Ammon's horn (tissue), 1 donor: ENCODE measurements around the gene PAM16.

Source experiments
- DNase-seq: peaks from one replicate; pipeline ENCODE4 v3.0.0-alpha.2; 2016; ENCODE audit warnings: low spot score

Gene PAM16

DNA sequence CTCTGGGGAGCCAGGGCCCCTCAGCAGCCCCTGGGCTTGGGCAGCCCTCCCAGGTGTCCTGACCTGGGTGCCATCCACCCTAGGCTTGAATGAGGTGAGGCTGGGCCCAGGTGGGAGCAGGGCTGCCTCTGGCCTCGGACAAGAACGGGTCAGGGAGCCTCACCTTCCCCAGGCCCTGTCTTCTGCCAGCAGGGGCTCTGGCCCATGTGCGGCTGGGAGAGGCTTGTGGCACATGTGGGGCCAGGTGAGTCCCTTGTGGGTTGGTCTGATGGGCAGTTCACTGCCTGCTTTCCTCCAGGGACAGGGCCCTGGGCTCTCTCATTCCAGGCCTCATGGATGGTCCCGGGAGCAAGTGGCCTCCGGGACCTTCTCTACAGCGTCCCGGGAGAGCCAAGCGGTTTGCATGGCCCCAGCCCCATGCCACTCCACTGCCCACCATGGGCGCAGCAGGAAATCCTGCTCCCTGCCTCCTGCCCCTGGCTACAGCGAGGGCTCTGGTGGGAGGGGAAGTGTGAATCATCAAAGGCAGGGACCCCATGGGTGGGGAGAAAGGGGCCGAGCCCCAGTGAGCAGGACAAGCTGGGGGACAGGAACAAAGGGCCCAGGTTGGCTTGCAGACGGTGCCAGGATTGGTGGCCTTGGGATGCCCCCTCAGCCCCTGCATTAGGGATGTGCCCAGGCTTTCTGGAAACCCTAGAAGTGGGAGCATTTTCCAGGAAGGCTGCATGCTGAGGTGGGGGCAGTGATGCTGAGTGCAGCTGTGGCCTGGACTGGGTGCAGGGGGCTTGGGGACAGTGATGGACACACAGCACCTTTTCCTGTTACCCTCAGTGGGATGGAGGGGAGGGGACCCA is 32.7 kb upstream of the PAM16 start:
- no peak for DNase-seq

DNA sequence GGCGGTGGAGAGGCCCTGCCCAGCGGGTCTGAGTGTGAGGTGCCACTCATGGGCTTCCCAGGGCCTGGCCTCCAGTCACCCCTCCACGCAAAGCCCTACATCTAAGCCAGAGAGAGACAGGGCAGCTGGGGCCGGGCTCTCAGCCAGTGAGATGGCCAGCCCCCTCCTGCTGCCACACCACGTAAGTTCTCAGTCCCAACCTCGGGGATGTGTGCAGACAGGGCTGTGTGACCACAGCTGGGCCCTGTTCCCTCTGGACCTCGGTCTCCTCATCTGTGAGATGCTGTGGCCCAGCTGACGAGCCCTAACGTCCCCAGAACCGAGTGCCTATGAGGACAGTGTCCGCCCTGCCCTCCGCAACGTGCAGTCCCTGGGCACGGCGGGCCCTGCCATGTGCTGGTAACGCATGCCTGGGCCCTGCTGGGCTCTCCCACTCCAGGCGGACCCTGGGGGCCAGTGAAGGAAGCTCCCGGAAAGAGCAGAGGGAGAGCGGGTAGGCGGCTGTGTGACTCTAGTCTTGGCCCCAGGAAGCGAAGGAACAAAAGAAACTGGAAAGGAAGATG is 31.8 kb upstream of the PAM16 start:
- no peak for DNase-seq

DNA sequence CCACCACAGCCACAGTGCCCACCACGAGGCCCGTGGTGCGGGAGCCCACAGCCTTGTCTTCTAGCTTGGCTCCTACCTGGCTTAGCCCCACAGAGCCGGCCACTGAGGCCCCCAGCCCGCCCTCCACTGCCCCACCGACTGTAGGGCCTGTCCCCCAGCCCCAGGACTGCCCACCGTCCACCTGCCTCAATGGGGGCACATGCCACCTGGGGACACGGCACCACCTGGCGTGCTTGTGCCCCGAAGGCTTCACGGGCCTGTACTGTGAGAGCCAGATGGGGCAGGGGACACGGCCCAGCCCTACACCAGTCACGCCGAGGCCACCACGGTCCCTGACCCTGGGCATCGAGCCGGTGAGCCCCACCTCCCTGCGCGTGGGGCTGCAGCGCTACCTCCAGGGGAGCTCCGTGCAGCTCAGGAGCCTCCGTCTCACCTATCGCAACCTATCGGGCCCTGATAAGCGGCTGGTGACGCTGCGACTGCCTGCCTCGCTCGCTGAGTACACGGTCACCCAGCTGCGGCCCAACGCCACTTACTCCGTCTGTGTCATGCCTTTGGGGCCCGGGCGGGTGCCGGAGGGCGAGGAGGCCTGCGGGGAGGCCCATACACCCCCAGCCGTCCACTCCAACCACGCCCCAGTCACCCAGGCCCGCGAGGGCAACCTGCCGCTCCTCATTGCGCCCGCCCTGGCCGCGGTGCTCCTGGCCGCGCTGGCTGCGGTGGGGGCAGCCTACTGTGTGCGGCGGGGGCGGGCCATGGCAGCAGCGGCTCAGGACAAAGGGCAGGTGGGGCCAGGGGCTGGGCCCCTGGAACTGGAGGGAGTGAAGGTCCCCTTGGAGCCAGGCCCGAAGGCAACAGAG is 31.0 kb upstream of the PAM16 start:
- no peak for DNase-seq

DNA sequence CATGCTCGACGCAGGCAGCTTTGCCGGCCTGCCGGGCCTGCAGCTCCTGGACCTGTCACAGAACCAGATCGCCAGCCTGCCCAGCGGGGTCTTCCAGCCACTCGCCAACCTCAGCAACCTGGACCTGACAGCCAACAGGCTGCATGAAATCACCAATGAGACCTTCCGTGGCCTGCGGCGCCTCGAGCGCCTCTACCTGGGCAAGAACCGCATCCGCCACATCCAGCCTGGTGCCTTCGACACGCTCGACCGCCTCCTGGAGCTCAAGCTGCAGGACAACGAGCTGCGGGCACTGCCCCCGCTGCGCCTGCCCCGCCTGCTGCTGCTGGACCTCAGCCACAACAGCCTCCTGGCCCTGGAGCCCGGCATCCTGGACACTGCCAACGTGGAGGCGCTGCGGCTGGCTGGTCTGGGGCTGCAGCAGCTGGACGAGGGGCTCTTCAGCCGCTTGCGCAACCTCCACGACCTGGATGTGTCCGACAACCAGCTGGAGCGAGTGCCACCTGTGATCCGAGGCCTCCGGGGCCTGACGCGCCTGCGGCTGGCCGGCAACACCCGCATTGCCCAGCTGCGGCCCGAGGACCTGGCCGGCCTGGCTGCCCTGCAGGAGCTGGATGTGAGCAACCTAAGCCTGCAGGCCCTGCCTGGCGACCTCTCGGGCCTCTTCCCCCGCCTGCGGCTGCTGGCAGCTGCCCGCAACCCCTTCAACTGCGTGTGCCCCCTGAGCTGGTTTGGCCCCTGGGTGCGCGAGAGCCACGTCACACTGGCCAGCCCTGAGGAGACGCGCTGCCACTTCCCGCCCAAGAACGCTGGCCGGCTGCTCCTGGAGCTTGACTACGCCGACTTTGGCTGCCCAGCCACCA is 30.2 kb upstream of the PAM16 start:
- DNase-seq: peak; percentile 77

DNA sequence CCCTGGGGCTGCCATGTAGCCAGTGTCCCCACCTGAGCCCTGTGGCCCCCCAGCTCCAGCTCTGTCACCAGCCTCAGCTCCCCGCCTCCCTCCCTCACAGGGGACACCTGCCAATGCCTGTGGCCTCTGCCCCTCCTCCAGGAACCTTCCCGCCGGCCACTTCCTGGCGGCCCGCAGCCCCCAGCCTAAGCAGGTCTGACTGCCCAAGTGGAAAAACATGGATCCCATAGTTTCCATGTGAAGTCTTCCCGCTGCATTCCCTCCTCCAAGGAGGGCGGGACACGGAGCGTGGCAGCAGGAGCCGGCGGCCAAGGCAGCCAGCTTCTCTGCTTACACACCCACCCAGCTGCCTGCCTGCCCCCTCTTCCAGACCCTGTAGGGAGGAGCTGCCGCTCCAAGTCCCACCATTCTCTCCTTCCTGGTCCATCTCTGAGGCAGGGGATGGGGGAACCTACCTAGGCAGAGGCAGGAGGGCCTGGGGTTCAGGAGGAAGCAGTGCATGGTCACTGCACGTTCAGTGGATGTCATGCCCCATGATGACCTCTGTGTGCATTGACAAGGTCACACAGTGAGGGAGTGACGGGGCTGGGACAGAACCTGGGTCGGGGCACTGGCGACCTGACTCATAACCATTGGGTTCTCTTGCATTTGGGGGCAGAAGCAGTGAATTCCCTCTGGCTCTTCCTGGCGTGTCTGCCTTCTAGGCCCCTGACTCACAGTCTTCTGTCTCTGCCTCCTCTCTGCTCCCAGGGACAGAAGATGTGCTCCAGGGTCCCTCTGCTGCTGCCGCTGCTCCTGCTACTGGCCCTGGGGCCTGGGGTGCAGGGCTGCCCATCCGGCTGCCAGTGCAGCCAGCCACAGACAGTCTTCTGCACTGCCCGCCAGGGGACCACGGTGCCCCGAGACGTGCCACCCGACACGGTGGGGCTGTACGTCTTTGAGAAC is 29.3 kb upstream of the PAM16 start:
- DNase-seq: no peak

DNA sequence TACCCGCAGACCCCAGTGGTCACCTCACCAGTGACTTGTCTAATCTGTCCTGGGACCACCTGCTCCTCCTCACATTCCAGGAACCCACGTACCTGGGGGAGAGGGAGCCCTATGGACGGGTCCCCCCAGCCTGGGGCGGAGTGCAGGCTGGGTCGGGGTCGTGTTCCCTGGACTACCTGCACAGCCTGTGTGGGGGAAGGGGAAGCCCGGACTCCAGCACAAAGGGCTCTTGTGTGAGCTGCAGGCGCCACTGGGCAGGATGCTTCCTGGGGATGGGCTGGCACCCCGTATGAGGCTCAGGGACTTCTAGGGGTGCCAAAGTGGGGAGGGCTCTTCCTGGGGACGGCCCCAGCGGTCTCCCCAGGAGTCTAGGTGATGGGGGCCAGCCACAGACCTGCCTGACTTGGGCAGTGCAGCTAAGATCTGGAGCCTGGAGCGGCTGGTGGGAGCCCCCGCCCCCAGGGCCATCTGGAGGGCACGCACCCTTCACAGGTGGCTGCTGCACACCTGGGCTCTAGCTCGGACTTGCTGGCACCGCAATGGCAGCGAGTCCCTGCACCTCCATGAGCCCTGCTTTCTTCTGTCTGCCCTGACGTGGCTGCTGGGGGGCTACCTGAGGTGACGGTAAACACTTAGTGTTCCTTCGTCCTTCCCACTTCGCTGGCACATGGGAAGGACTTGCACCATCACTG is 28.0 kb upstream of the PAM16 start:
- DNase-seq: no peak

DNA sequence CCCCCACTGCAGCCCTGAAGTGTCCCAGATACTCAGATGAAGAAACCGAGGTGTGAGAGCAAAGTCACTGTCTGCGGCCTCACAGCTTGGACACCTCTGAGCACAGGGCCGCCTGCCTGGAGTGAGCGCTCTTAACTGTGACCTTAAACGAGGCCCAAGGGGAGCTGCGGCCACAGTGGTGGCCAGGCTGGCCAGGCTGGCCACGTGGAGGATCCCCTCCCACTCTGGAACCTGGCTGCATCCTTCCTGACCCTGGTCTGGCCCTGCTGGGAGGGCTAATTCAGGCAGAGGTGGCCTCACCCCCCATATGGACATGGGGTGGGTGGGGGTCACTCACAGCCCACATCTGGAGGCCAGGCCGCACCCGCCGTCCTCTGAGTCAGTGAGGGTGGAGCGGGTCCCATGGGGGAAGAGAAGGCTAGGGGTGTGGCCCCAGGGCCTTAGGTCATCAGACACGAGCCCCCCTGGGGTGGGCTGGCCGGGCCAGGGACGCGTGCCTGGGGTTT is 27.1 kb upstream of the PAM16 start:
- no peak for DNase-seq

DNA sequence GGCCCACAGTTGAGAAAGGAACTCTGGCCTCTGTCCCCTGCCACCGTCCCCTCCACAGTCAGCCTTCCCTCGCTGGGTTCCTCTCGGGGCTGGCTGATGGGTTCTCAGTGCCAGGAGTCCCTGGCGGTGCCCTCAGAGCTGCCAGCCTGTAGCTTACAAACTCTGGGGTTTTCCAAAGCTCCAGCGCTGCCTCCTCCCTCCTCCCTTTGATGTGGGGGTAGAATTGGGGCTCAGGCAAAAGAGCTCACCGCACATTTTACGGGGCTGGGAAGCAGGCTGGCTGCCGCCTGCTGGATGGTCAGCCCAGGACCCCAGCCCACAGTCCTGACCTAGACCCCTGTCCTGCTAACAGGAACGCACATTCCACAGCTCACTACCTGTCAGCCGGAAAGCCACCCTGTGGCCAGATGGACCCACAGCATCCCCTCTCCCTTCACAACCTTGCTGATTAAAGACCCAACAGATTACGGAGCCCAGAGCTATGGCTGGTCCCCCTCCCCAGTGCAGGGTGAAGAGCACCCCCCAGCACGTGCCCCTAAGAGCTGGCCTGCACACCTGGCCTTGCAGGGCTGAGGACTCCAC is 26.5 kb upstream of the PAM16 start:
- DNase-seq: peak; percentile 40

DNA sequence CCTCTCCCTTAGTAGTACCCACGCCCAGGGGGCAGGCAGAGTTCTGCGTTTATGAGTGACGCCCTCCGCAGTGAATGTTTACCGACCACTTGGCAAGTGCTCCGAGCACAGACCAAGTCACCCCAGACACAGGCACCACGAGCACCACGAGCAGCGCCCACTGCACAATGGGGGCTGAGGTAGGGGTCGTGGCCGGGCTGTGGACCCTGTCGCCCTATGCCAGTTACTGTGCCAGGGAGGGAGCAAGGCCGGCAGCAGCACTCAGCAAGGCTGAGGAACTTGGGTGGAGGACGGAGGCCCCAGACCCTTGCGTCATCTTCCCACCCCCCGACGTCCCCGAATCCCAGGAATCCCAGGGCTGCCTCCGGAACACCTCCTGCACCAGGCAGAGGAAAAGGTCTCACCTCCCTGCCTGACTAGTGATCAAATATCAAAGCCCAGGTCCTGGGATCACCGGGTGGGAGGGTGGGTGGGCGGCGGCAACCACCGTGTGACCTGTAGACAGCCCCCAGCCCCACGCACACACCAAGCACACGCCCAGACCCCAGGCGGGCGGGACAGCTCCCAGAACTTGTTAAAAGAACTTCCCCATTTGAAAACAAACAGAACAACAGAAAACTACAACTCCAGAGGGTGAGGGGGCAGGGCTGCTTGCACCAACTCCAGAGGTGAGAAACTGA is 25.9 kb upstream of the PAM16 start:
- DNase-seq: no peak

DNA sequence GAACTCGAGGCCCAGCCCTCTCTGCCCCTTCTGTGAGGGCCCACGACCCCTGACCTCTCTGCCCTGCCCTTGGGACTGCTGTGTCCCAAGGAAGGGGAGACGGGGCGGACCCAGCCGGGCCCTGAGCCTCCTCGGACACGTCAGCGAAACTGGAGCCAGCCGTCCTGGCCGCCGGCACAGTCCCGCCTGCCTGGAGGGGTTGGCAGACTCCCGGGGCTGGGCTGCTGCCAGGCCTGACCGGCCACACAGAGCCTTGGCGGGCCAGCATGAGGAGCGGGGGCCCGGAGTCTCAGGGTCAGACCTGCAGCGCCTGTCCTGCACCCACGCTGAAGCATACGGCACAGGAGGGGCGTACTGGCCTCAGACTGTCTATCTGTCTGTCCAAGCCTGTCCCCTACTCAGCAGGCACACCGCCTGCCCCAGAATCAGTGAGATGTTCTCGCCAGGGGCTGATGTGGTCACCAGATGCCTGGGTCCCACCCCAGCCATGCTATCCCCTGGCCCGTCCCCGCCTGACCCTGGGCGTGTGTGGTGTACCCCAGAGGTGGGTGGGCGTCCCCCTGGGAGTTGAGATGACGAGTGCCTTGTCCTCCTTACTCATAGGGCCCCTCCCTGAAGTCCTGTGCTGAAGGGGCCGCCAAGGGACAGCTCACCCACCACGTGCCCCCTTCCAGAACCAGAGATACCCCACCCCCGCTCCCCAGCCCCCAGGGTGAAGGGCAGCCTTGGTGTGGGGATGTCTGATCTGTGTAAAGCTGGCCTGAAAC is 25.2 kb upstream of the PAM16 start:
- peak; percentile 84 for DNase-seq

DNA sequence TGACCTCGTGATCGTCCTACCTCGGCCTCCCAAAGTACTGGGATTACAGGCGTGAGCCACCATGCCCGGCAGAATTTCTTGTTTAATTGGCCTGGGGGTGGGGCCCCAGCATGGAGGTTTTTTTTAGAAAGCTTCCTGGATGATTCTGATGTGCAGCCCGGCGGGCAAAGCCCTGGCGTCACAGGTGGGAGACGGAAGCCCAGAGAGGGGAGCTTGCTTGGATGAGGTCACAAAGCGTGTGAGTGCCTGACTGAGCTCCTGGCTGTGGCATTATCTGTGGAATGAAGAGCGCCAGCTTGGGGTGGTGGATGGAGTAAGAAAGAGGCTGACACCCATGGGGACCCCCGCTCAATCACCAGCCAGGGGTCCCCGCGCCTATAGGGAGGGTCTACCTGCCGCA is 24.6 kb upstream of the PAM16 start:
- no peak for DNase-seq

DNA sequence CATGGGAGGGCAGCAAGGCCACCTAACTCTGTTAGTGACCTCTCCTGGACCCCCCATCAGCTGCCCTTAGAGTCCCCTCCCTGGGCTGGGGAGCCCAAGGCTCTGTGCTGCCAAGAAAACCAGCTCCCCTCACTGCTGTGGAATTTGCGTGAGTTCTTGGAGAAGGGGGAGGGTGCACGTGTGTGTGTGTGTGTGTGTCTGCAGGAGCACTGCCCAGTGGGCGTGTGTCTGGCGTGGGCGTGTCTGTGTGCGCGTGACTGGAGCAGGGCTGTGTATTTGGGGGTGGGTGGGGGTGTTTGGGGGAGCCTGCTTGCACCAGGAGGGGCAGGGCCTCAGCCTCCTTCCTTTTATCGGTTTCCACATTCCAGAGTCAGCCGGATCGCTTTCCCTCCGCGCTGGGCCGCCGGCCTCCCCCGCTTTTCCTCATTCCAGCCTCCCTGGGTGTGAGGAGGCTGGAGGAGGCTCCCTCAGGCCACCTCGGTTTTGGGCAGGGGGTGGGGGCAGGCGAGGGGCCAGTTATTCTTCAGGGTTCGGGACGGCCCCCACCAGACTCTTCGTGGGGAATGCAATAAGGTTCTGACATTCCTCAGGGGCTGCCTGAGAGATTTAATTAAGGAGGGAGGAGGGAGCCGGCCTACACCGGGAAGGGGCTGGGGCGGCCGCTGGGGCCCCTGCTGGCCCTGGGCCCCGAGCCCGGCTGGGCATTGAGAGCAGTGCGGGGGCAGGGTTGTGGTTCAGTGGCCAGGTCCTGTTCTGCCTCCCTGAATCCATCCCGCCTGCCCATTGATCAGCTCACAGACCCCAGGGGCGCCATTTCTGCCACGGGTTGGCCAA is 23.0 kb upstream of the PAM16 start:
- DNase-seq: peak; percentile 57

DNA sequence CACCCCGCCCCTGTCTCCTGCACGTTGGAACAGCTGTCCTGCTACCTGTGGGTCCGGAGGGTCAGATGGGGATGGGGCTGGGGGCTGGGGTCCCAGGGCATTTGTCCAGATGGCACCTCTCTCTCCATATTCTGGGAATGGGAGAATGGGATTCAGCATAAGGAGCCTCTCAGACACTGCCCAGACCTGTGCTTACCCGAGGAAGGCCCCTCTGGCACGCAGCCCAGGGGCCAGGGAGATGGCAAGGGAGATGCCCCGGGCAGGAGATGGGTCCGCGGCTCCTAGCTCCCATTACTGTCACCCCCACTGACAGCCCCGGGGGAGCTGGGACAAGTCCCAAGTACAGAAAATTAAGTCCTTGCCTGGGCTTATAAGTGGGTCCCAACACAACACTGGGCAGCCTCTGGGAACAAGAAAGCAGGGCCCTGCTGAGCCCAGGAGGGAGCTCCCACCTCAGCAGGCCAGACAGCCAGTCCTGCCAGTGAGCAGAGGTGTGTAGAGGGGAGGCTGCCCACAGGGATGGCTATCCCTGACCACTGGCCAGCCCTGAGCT is 22.3 kb upstream of the PAM16 start:
- no peak for DNase-seq

DNA sequence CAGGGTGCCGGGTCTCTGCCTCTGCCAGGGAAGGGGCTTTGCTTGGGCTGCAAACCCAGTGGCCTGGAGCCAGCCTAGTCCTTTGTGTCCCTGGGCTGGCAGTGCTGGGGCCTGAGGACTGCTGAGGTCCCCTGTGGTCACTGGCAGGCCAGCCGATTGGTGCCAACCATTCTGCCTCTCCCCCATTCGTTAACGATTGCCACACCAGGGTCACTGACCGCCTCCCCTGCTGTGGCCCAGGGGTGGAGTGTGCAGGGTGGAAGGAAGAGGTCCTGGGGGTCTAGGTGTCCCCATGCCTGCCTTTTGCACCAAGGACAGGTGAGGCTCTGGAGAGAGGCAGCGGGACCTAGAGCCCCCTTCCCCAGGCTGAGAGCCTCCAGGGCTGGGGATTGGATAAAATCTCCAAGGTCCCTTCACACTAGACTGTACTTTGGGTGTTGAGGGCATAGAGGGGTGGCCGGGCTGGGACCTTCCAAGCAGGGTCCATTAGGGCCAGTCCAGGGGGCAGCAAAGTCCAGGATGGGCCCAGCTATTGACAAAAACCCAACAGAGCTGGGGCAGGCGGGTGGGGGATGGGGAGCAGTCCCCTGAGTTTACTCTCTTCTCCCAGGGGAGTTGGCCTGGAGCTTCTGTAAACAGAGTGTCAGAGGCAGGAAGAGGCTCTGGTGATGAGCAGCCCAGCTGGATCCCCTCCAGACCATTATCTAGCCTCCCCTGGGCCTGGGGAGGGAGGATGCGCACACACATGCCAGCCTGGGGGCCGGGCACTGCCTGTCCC is 21.6 kb upstream of the PAM16 start:
- no peak for DNase-seq

DNA sequence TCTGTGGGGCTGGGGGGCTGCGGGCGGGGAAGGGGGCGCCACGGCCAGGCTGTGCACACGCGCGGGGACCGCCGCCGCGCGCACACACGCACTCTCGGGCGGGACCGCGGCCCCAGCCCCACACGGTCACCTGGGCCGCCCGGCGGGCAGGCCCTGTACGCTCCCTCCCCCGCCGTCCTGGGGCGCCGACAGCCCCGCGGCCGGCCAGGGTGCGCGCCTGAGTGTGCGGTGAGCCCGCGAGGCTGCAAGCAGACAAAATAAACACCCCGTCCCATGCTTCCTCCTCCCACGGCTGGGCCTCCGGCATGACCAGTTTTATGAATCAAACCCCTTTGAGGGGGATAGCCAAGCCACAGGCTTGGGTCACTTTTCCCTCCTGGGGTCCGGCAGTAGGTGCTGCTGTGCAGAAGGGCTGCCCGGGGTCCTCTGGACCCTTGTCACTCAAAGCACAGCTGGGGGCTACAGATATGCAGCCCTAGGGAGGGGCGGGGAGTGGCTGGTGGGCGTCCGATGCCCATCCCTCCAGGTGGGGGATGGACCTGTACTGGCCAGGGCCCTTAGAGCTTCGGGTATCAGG is 21.0 kb upstream of the PAM16 start:
- no peak for DNase-seq
